VCaP (cell line): ENCODE measurements around the gene DGAT2.
"Not testable (repeated sequence)": the region's sequence is repeated elsewhere in the genome, so short reads cannot be mapped to it uniquely, and the experiment has no call there.

Experiments used
- H3K27ac ChIP-seq: fragments of 450-650 bp; 2 replicates; pipeline ENCODE4 v1.5.1; 2017
- CTCF ChIP-seq: fragments of 450-650 bp; conservative IDR thresholded peaks from 2 replicates; pipeline ENCODE4 v1.5.1; 2017; ENCODE audit warnings: mild to moderate bottlenecking, moderate library complexity

Gene DGAT2

DNA sequence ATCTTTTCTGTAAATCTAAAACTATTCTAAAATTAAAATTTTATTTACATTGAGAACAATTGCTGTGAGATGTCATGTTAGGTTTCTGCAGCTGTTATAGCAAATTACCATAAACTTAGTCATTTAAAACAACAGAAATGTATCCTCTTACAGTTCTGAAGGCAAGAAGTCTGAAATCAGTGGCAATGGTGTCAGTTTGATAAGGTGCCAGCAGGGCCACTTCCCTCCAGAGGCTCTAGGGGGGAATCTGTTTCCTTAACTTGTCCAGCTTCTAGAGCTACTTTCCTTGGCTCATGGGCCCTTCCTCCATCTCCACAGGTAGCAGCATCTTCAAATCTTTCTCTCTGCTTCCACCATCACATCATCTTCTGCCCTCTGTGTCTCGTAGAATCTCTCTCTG lies 27.9 kb upstream of the DGAT2 start:
- no peak for TF ChIP-seq CTCF
- no peak overlapping the region for H3K27ac ChIP-seq

GRCh38 chr11:75743159-75743558 lies 25.4 kb upstream of the DGAT2 start:
- H3K27ac ChIP-seq, result not testable (repeated sequence)

- no peak overlapping the region for H3K27ac ChIP-seq
Measured at GRCh38 chr11:75743711-75744563, 24.6 kb upstream of the DGAT2 start.

GRCh38 chr11:75745807-75746206 lies 22.8 kb upstream of the DGAT2 start:
- no peak overlapping the region for H3K27ac ChIP-seq
- no peak for TF ChIP-seq CTCF

More at GRCh38 chr11:75743711-75744563, 24.6 kb upstream of the DGAT2 start:
- no peak for TF ChIP-seq CTCF

- H3K27ac ChIP-seq, result not testable (repeated sequence)
Measured at GRCh38 chr11:75748729-75749273, 19.8 kb upstream of the DGAT2 start.

- H3K27ac ChIP-seq, result not testable (repeated sequence)
Measured at GRCh38 chr11:75754933-75755332, 13.6 kb upstream of the DGAT2 start.

DNA sequence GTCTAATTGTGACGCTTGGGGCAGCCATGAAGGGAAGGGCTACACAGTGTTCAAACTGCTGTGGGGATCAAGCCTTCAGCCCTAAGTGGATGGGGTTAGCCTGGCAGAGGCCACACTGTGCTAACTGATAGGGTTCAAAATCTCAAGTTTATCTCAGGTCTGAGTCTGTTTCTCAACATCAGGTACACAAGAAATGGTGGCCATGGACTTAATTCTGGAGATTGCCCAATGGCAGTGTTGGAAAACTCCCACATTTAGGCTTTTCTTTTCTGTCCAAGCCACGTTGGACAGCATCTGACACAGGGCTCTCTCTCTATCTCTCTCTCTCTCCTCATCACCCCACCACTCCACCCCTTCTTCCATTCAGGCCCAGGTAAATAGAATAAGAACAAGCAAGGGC lies 10.9 kb upstream of the DGAT2 start:
- TF ChIP-seq CTCF, result no peak
- no peak overlapping the region for H3K27ac ChIP-seq

DNA sequence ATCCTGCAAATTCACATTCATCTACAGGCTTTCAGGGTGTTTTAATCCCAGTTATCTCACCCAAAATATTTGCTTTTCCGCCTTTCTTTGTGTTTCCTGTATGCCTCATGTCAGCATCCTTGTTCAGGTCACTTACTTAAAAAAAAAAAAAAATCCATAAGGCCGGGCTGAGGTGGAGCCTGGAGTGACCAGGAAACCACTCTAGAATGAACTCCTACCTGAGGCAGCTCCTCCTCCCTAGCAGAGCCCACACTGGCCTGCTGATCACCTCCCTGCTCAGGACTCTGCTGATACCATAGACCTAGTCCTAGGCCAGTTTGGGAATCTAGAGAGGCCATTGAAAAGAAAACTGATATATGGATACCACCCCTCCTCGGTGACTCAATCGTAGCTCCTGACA lies 8.7 kb upstream of the DGAT2 start:
- no peak for TF ChIP-seq CTCF
- no peak overlapping the region for H3K27ac ChIP-seq

DNA sequence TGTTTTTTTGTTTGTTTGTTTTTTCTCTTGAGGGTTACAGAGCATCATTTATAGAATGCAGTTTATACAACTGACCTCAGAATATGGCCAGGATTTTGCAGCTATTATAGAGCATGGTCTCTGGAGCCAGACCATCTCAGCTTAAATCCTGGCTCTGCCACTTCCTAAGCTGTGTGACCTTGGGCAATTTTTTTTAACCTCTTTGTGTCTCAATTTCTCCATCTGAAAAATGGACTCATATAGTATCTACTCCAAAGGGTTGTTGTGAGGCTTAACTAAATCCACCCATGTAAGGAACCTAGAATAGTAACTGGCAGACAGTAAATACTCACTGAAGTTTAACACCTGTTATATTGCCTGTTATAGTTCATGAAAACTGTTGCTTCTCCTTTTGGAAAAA lies 8.3 kb upstream of the DGAT2 start:
- no peak overlapping the region for H3K27ac ChIP-seq
- no peak for TF ChIP-seq CTCF
